GM19351 (cell line): ENCODE results near the gene NAA38.
A peak's percentile ranks its signal among the peaks of the same experiment; 100 is the strongest.

ENCODE experiments used
- ATAC-seq: cut with Tn5 transposase; IDR thresholded peaks from one replicate; pipeline ENCODE4 v1.9.1; 2021; ENCODE audit warnings: mild to moderate bottlenecking, moderate library complexity; ENCODE audit not compliant: unreplicated experiment

Gene NAA38

GRCh38 chr17:7841915-7842379 is 15.4 kb downstream of the NAA38 start:
- no peak for ATAC-seq

- no peak for ATAC-seq
These were observed 15.9 kb downstream of the NAA38 start for GRCh38 chr17:7841396-7841914.

- no peak for ATAC-seq
These were observed 16.5 kb downstream of the NAA38 start for GRCh38 chr17:7840875-7841274.

GRCh38 chr17:7840441-7840840 is 16.9 kb downstream of the NAA38 start:
- no peak for ATAC-seq

GRCh38 chr17:7839876-7840261 is 17.5 kb downstream of the NAA38 start:
- ATAC-seq, result no peak

GRCh38 chr17:7839190-7839875 is 18.0 kb downstream of the NAA38 start:
- ATAC-seq, result no peak

GRCh38 chr17:7838090-7839075 is 19.0 kb downstream of the NAA38 start:
- ATAC-seq, result no peak

- ATAC-seq, result no peak
These were observed 19.8 kb downstream of the NAA38 start for GRCh38 chr17:7837408-7838088.

GRCh38 chr17:7836596-7837407 is 20.6 kb downstream of the NAA38 start:
- no peak for ATAC-seq

GRCh38 chr17:7835814-7836595 is 21.4 kb downstream of the NAA38 start:
- ATAC-seq, result peak; percentile 21

- peak; percentile 42 for ATAC-seq
These were observed 22.2 kb downstream of the NAA38 start for GRCh38 chr17:7834957-7835813.

GRCh38 chr17:7834542-7834956 is 22.8 kb downstream of the NAA38 start:
- no peak for ATAC-seq

- ATAC-seq, result peak; percentile 63
These were observed 23.4 kb downstream of the NAA38 start, which contains the start of gene KDM6B for GRCh38 chr17:7833795-7834541. TSS of gene KDM6B (plus strand) at chr17:7834217. CDS start at chr17:7845555, 11,338 bp downstream.

GRCh38 chr17:7833011-7833794 is 24.2 kb downstream of the NAA38 start:
- no peak for ATAC-seq

GRCh38 chr17:7832431-7832830 is 24.9 kb downstream of the NAA38 start:
- no peak for ATAC-seq

GRCh38 chr17:7831233-7831632 is 26.1 kb downstream of the NAA38 start:
- ATAC-seq, result no peak

GRCh38 chr17:7830616-7831015 is 26.7 kb downstream of the NAA38 start:
- no peak for ATAC-seq
